Suppressor macrophage (primary cell): ENCODE measurements around the gene TRPV4.

Source experiments
- DNase-seq, 4 experiments: peaks; one replicate each; pipeline ENCODE4 v3.0.0-alpha.2; 2020 to 2022

TRPV4 gene

GRCh38 chr12:109739747-109740693 lies 93.2 kb downstream of the TRPV4 start:
- no peak for DNase-seq

DNA sequence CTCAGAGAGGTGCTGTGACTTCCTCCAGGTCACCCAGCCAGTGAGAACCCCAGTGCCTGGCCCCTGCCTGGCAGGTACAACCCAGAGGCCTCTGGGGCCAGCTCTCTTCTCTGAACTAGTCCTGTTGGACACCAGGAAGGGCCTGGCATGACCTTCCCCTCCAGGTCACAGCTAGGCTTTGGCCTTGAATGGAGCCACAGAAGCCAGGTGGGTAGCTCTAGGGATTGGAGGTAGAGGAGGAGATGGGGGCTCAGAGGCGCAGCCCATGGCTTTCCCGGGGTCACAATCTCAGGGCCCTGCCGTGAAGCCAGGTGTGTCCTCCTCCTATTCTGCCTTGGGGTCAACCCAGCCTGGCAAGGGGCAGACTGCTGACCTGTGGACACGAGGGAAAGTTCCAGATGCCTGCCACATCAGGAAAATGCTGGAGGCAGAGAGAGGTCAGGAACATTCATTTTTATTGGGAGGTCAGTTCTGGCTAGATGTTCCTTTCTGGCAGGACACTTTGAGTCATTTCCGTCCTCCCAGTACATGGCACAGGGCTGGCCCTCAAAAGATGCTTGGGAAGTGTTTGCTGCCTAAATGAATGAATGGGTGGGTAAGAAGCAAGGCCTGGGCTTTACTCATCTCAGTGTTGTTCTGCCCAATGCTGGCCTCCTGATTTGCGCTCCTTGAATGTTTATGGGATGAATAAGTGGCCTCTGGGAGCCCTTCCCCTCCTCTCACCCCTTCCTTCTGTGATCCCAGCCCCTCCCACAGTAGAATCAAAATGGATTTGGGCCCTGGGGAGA lies 94.1 kb downstream of the TRPV4 start:
- no peak for DNase-seq

- DNase-seq = no peak
These were observed 95.0 kb downstream of the TRPV4 start for GRCh38 chr12:109738209-109738608.

DNA sequence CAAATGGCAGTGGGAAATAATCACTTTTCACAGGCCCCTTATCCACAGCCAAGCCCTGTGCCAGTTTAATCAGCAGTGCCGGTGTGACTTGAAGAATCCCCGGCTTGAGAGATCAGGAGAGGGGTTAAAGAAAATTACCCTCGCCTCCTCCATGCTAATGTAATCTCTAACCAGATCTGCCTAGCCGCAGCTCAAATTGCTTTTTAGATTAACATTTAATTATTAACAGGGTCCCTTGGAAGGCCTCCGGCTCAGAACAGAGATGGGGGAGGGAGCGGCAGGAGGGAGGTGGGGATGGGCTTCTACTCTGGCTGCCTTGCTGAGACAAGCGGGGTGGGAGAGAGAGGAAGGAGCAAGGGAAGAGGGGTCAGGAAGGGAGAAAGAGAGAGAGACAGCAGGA lies 95.6 kb downstream of the TRPV4 start:
- no peak for DNase-seq

- DNase-seq = no peak
These were observed 96.1 kb downstream of the TRPV4 start for GRCh38 chr12:109737126-109737525.

- DNase-seq = peak; percentile 28 to 55 (median 42)
These were observed 96.6 kb downstream of the TRPV4 start for GRCh38 chr12:109736552-109737108.

DNA sequence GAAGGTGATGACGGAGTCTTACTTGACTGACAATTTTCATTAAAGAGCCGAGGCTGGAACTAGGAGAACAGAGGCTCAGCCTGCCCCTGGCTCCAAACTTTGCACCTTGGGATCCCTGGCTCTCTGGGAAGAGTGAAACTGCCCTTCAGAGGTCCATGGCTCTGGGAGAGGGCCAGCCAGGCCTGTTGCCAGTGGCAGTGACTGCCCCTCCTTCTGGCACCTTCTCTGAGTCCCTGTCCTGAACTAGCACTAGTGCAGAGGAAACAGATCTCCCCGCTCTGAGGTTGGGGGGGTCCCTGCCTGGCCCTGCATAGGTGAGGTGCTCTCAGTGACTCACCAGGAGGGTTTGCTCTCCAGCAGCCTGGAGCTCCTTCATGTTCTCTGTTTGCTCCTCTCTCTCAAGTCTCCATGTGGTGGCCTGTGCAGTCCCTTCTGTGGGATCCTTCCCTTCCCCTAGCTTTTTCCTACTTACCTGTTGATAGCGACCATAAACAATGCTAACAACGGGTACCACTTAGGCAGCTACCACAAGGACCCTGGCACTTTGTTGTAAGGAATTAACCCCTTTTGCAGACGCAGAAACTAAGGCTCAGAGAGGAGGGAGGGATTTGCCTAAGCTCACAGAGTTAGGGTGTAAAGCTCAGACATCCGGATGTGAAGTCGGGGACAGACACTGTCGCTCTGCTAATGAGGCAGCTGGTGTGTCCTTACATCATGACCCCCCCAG lies 97.2 kb downstream of the TRPV4 start:
- no peak for DNase-seq

- no peak for DNase-seq
These were observed 98.1 kb downstream of the TRPV4 start for GRCh38 chr12:109735051-109735521.

DNA sequence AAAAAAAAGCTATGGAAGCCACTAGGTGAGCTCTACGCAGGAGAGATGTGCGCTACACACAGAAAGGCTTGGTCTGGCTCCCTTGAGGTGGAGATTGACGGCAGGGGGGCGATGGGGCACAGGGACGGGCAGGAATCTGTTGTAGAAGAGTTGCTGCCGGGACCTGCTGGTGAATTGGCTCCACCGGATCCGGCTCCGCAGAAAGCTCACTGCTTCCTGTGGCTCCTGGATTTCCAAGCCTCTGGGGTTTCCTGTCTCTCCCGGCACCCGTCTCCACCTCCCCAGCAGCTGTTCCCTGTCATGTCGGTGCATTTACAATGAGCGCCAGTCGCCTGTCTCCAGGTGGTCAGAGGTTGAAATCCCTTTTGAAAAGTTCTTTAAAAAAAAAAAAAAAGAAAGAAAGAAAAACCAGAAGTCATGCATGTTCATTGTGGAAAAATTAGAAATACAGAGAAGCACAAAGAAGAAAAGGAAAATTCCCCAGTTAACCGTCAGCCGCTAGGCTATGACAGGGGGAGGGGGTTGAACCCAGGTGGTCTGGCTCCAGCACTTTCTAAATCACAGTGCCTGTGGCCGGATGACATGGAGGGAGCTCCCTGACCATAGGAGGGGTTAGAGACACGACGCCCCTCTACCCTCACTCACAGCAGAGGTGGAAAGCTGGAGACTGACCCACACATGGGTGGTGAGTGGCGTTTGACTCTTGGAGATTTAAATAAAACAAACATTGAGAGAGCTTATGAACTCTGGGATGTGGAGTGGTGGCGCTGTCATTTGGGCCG lies 98.8 kb downstream of the TRPV4 start:
- no peak for DNase-seq
